Parathyroid adenoma (tissue), 2 donors: ENCODE results near the gene NAA60.

Experiments
- H2AFZ ChIP-seq: fragments of 300-600 bp; sonication (generic); one replicate; pipeline ENCODE4 v1.7.0; 2017; ENCODE audit warnings: antibody characterized with exemption, mild to moderate bottlenecking
- H3K27ac ChIP-seq: fragments of 300-600 bp; sonication (generic); one replicate; pipeline ENCODE4 v1.7.0; 2017
- H3K27me3 ChIP-seq: fragments of 300-600 bp; sonication (generic); one replicate; pipeline ENCODE4 v1.7.0; 2017; ENCODE audit warnings: low read length; ENCODE audit not compliant: control insufficient read depth, insufficient read depth
- H3K36me3 ChIP-seq: fragments of 300-600 bp; sonication (generic); one replicate; pipeline ENCODE4 v1.7.0; 2017; ENCODE audit warnings: low read length; ENCODE audit not compliant: control insufficient read depth, insufficient read depth
- H3K4me1 ChIP-seq: fragments of 300-600 bp; sonication (generic); one replicate; pipeline ENCODE4 v1.7.0; 2017; ENCODE audit warnings: control low read depth
- H3K4me2 ChIP-seq: fragments of 300-600 bp; sonication (generic); one replicate; pipeline ENCODE4 v1.7.0; 2017; ENCODE audit warnings: low read length
- H3K4me3 ChIP-seq: fragments of 300-600 bp; sonication (generic); one replicate; pipeline ENCODE4 v1.7.0; 2017; ENCODE audit warnings: low read depth, low read length
- H3K79me2 ChIP-seq: fragments of 300-600 bp; sonication (generic); one replicate; pipeline ENCODE4 v1.7.0; 2017; ENCODE audit warnings: control low read depth
- H3K9ac ChIP-seq: fragments of 300-600 bp; sonication (generic); one replicate; pipeline ENCODE4 v1.7.0; 2017; ENCODE audit warnings: mild to moderate bottlenecking
- H3K9me3 ChIP-seq: fragments of 300-600 bp; sonication (generic); one replicate; pipeline ENCODE4 v1.7.0; 2017; ENCODE audit warnings: low read length; ENCODE audit not compliant: control insufficient read depth
- CTCF ChIP-seq: fragments of 300-600 bp; sonication (generic); IDR thresholded peaks from one replicate; pipeline ENCODE4 v1.7.0; 2017; ENCODE audit warnings: antibody characterized with exemption, mild to moderate bottlenecking
- donor health status: primary hyperparathyroidism.

Gene NAA60

GRCh38 chr16:3408561-3409197 is 34.8 kb upstream of the NAA60 start:
- peaks cover 2% of the 10 kb centered on the region for H3K79me2 ChIP-seq
- H3K4me1 ChIP-seq = no peaks in the 10 kb centered on the region
- no peaks in the 10 kb centered on the region for H3K27me3 ChIP-seq
- H3K27ac ChIP-seq = no peak overlapping the region
- no peak overlapping the region for H3K4me3 ChIP-seq
- H3K4me2 ChIP-seq = no peak overlapping the region
- peaks cover 19% of the 10 kb centered on the region for H3K36me3 ChIP-seq
- no peak overlapping the region for H2AFZ ChIP-seq
- H3K9ac ChIP-seq = no peak overlapping the region
- H3K9me3 ChIP-seq = peaks cover 14% of the 10 kb centered on the region
- no peak for TF ChIP-seq CTCF

- no peaks in the 10 kb centered on the region for H3K4me1 ChIP-seq
- H3K4me3 ChIP-seq = no peak overlapping the region
- no peaks in the 10 kb centered on the region for H3K79me2 ChIP-seq
- H2AFZ ChIP-seq = no peak overlapping the region
- H3K9me3 ChIP-seq = peaks cover 4% of the 10 kb centered on the region
- H3K36me3 ChIP-seq = peaks cover 7% of the 10 kb centered on the region
- H3K9ac ChIP-seq = no peak overlapping the region
- no peak for TF ChIP-seq CTCF
- H3K27me3 ChIP-seq = no peaks in the 10 kb centered on the region
- no peak overlapping the region for H3K4me2 ChIP-seq
- no peak overlapping the region for H3K27ac ChIP-seq
These were observed 29.6 kb upstream of the NAA60 start for GRCh38 chr16:3413730-3414379.

- no peak overlapping the region for H2AFZ ChIP-seq
- H3K9me3 ChIP-seq = no peaks in the 10 kb centered on the region
- no peaks in the 10 kb centered on the region for H3K27me3 ChIP-seq
- no peaks in the 10 kb centered on the region for H3K4me1 ChIP-seq
- no peak overlapping the region for H3K27ac ChIP-seq
- H3K4me3 ChIP-seq = no peak overlapping the region
- no peak overlapping the region for H3K9ac ChIP-seq
- TF ChIP-seq CTCF = no peak
- H3K36me3 ChIP-seq = no peaks in the 10 kb centered on the region
- H3K79me2 ChIP-seq = peaks cover 7% of the 10 kb centered on the region
- H3K4me2 ChIP-seq = no peak overlapping the region
These were observed 11.7 kb upstream of the NAA60 start for GRCh38 chr16:3431779-3432219.

- no peaks in the 10 kb centered on the region for H3K9me3 ChIP-seq
- no peaks in the 10 kb centered on the region for H3K27me3 ChIP-seq
- H3K4me2 ChIP-seq = no peak overlapping the region
- no peak overlapping the region for H3K27ac ChIP-seq
- no peaks in the 10 kb centered on the region for H3K4me1 ChIP-seq
- no peak overlapping the region for H2AFZ ChIP-seq
- H3K36me3 ChIP-seq = no peaks in the 10 kb centered on the region
- no peak for TF ChIP-seq CTCF
- H3K9ac ChIP-seq = no peak overlapping the region
- H3K79me2 ChIP-seq = peaks cover 11% of the 10 kb centered on the region
- no peak overlapping the region for H3K4me3 ChIP-seq
These were observed 9.1 kb upstream of the NAA60 start for GRCh38 chr16:3434373-3434772.

GRCh38 chr16:3439637-3440036 is 3.8 kb upstream of the NAA60 start:
- no peaks in the 10 kb centered on the region for H3K36me3 ChIP-seq
- H3K4me2 ChIP-seq = no peak overlapping the region
- TF ChIP-seq CTCF = no peak
- H3K4me1 ChIP-seq = peaks cover 5% of the 10 kb centered on the region
- peaks cover 26% of the 10 kb centered on the region for H3K79me2 ChIP-seq
- H3K9ac ChIP-seq = no peak overlapping the region
- no peak overlapping the region for H2AFZ ChIP-seq
- H3K9me3 ChIP-seq = no peaks in the 10 kb centered on the region
- H3K27me3 ChIP-seq = no peaks in the 10 kb centered on the region
- H3K4me3 ChIP-seq = no peak overlapping the region
- H3K27ac ChIP-seq = no peak overlapping the region
